HCT116 (cell line): ENCODE data around the gene NEO1.

Experiments used
- CTCF ChIP-seq, 3 experiments: fragments of 200-600 bp in 1 of 3; sonication (generic) in 1 of 3; IDR thresholded peaks in 2 of 3; conservative IDR thresholded peaks in 1 of 3; 2 replicates each; pipeline ENCODE4 v1.5.1; 2012 to 2017; ENCODE audit warnings: low read depth in 2 of 3, low read length in 2 of 3, antibody characterized with exemption in 1 of 3, borderline replicate concordance in 1 of 3, control low read depth in 1 of 3, mild to moderate bottlenecking in 1 of 3, mixed read lengths in 1 of 3, mixed run types in 1 of 3, moderate library complexity in 1 of 3; ENCODE audit not compliant: insufficient read depth in 1 of 3
- EZH2 ChIP-seq: fragments of 200-600 bp; sonication (generic); IDR thresholded peaks from 2 replicates; pipeline ENCODE4 v1.6.1; 2017; ENCODE audit warnings: antibody characterized with exemption, mixed run types
- POLR2A ChIP-seq: IDR thresholded peaks from 2 replicates; pipeline ENCODE4 v1.7.0; 2011; ENCODE audit warnings: borderline replicate concordance; ENCODE audit not compliant: insufficient read depth, insufficient read length; ENCODE audit errors: extremely low read depth
- POLR2AphosphoS5 ChIP-seq: IDR thresholded peaks from 2 replicates; pipeline ENCODE4 v1.6.1; 2011; ENCODE audit warnings: mild to moderate bottlenecking, low read depth, low read length, moderate library complexity
- SRF ChIP-seq: IDR thresholded peaks from 2 replicates; pipeline ENCODE4 v1.6.1; 2012; ENCODE audit warnings: low read depth
- ZBTB33 ChIP-seq: IDR thresholded peaks from 2 replicates; pipeline ENCODE4 v1.6.1; 2011; ENCODE audit warnings: mild to moderate bottlenecking, low read length, moderate library complexity; ENCODE audit not compliant: insufficient replicate concordance; ENCODE audit errors: extremely low read depth

- TF ChIP-seq CTCF (IDR thresholded peaks at IDR 0.05 in 2 of 3, conservative IDR thresholded peaks at IDR 0.05 in 1 of 3; ENCODE audit: borderline replicate concordance in 1 of 3, insufficient read depth in 1 of 3, low read depth in 2 of 3, low read length in 2 of 3) (no peak), POLR2A (no peak), SRF (no peak), ZBTB33 (no peak), EZH2 (no peak), POLR2AphosphoS5 (no peak)
Observed at GRCh38 chr15:73298522-73299245, 246.4 kb downstream of the NEO1 start.
